Stimulated activated CD4-positive, alpha-beta T cell treated with anti-CD3 and anti-CD28 coated beads, Interleukin-12 subunit alpha, Interleukin-12 subunit beta, amount 100 ng/mL, for 48 hours (primary cell): ENCODE results near the gene MARCHF6.
"Not testable (repeated sequence)": the region's sequence is repeated elsewhere in the genome, so short reads cannot be mapped to it uniquely, and the experiment has no call there.

Source experiments
- DNase-seq, 3 donors: peaks; one replicate each; pipeline ENCODE4 v3.0.0-alpha.2; 2020; ENCODE audit warnings: low read depth in 2 of 3, low spot score in 1 of 3

MARCHF6 gene

GRCh38 chr5:10374046-10375022 lies 20.8 kb downstream of the MARCHF6 start:
- DNase-seq = no peak

- DNase-seq = not testable (repeated sequence)
These were observed 21.7 kb downstream of the MARCHF6 start for GRCh38 chr5:10375146-10375545.

- no peak for DNase-seq
These were observed 23.0 kb downstream of the MARCHF6 start for GRCh38 chr5:10376544-10376943.

- no peak for DNase-seq
These were observed 23.6 kb downstream of the MARCHF6 start for GRCh38 chr5:10377081-10377480.

GRCh38 chr5:10381803-10382202 lies 28.3 kb downstream of the MARCHF6 start:
- no peak for DNase-seq

GRCh38 chr5:10384483-10384882 lies 31.0 kb downstream of the MARCHF6 start:
- DNase-seq = no peak

GRCh38 chr5:10387690-10388089 lies 34.2 kb downstream of the MARCHF6 start:
- no peak for DNase-seq

GRCh38 chr5:10391130-10391529 lies 37.6 kb downstream of the MARCHF6 start:
- DNase-seq = no peak

- not testable (repeated sequence) for DNase-seq
These were observed 39.3 kb downstream of the MARCHF6 start for GRCh38 chr5:10392567-10393328.

GRCh38 chr5:10393491-10393890 lies 40.0 kb downstream of the MARCHF6 start:
- no peak for DNase-seq

GRCh38 chr5:10396552-10396951 lies 43.1 kb downstream of the MARCHF6 start:
- no peak for DNase-seq

GRCh38 chr5:10399839-10400238 lies 46.3 kb downstream of the MARCHF6 start:
- DNase-seq = no peak

- no peak for DNase-seq
These were observed 46.9 kb downstream of the MARCHF6 start for GRCh38 chr5:10400411-10400810.

GRCh38 chr5:10400831-10401230 lies 47.3 kb downstream of the MARCHF6 start:
- DNase-seq = no peak

GRCh38 chr5:10401498-10401897 lies 48.0 kb downstream of the MARCHF6 start:
- no peak for DNase-seq
